Thyroid gland (tissue), 4 donors: Measurements from ENCODE around the gene PRKD3. TPM values are rescaled to one million over a fixed set of nuclear protein-coding genes. Genes with fewer than 3 reads are reported as not detected.

Experiments
- DNase-seq, 2 donors: peaks; one replicate each; pipeline ENCODE4 v3.0.0-alpha.2; 2019
- H3K27ac ChIP-seq, 3 donors: fragments of 200-600 bp; sonication (generic); 1 replicate in 2 of 3; 2 replicates in 1 of 3; pipeline ENCODE4 v1.5.1; 2016 to 2019; ENCODE audit warnings: mild to moderate bottlenecking in 1 of 3, moderate library complexity in 1 of 3
- H3K27me3 ChIP-seq: fragments of 200-600 bp; sonication (generic); one replicate; pipeline ENCODE4 v1.5.1; 2019
- H3K36me3 ChIP-seq, 2 donors: fragments of 200-600 bp; sonication (generic); one replicate each; pipeline ENCODE4 v1.5.1; 2016 to 2019
- H3K4me1 ChIP-seq, 2 donors: fragments of 200-600 bp; sonication (generic); one replicate each; pipeline ENCODE4 v1.5.1; 2017 to 2019
- H3K4me3 ChIP-seq, 3 donors: fragments of 200-600 bp; sonication (generic); replicated peaks in 1 of 3; 1 replicate in 2 of 3; 2 replicates in 1 of 3; pipeline ENCODE4 v1.5.1; 2016; ENCODE audit warnings: mild to moderate bottlenecking in 1 of 3
- H3K9me3 ChIP-seq: fragments of 200-600 bp; sonication (generic); one replicate; pipeline ENCODE4 v1.5.1; 2017
- POLR2A ChIP-seq, 2 donors: fragments of 450-650 bp; IDR thresholded peaks; one replicate each; pipeline ENCODE4 v1.6.1; 2017; ENCODE audit warnings: antibody characterized with exemption in 2 of 2, mild to moderate bottlenecking in 2 of 2, moderate library complexity in 1 of 2
- WGBS, 2 donors: methylation state at CpG; one replicate each; pipeline ENCODE4 v1.1.5; 2017; 5-methylcytosine and 5-hydroxymethylcytosine counted together
- intact Hi-C: fragments of 100-400 bp; cut with DNase I; formaldehyde crosslinking; loops from one replicate; pipeline ENCODE4 v1.15.1; 2023
- small RNA-seq: library from RNA; depleted of rRNA; stranded (forward); fragments of <200 nt; gene quantifications from one replicate; pipeline ENCODE3, GENCODE V24; 2016
- total RNA-seq, 4 donors: library from RNA; depleted of rRNA; stranded (reverse); fragments of >200 nt; gene quantifications; one replicate each; pipeline ENCODE4 v1.2.3, GENCODE V29; 2016
- TF ChIP-seq, protein P1 (sequence below), 6 experiments: fragments of 200-600 bp in 3 of 6; fragments of 450-650 bp in 3 of 6; sonication (generic) in 3 of 6; IDR thresholded peaks; one replicate each; pipeline ENCODE4 v1.5.1; 2016 to 2019; ENCODE audit warnings: antibody characterized with exemption in 6 of 6, mild to moderate bottlenecking in 2 of 6, inconsistent platforms in 1 of 6, moderate library complexity in 1 of 6

The PRKD3 gene
- total RNA-seq, 4 donors from 2014 or later = 31.3 to 45.2 (median 42.2) TPM

DNA sequence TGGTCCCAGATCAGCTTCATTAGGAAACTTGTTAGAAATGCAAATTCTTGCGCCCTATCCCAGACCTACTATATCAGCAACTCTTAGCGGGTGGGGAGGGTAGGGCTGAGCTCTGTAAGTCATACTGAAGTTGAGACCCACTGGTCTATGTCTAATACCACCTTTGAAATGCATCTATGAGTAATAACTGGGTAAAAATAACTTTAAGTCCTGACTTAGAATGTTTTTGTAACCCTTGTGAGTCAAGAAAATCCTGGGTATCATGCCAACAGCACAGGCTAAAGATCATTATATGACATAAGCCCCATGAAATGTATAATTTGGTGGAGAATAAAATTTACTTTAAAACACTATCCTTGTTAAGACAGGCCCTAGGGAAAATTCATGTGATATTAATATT, 41.4 kb downstream of the PRKD3 start:
- no peaks in the 10 kb centered on the region for H3K9me3 ChIP-seq
- 90 to 100% methylated on average over 2 of the region's 2 CpGs for WGBS, 2 donors
- peaks cover 5 to 10% of the 10 kb centered on the region in 2 donors for H3K36me3 ChIP-seq
- no peaks in the 10 kb centered on the region for H3K4me1 ChIP-seq
- no peak for DNase-seq
- H3K27me3 ChIP-seq = no peaks in the 10 kb centered on the region
- no peak for TF ChIP-seq POLR2A (IDR thresholded peaks at IDR 0.05)
- TF ChIP-seq, protein P1, sequence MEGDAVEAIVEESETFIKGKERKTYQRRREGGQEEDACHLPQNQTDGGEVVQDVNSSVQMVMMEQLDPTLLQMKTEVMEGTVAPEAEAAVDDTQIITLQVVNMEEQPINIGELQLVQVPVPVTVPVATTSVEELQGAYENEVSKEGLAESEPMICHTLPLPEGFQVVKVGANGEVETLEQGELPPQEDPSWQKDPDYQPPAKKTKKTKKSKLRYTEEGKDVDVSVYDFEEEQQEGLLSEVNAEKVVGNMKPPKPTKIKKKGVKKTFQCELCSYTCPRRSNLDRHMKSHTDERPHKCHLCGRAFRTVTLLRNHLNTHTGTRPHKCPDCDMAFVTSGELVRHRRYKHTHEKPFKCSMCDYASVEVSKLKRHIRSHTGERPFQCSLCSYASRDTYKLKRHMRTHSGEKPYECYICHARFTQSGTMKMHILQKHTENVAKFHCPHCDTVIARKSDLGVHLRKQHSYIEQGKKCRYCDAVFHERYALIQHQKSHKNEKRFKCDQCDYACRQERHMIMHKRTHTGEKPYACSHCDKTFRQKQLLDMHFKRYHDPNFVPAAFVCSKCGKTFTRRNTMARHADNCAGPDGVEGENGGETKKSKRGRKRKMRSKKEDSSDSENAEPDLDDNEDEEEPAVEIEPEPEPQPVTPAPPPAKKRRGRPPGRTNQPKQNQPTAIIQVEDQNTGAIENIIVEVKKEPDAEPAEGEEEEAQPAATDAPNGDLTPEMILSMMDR (IDR thresholded peaks at IDR 0.05) = no peak
- no peak overlapping the region for H3K4me3 ChIP-seq
- no peak overlapping the region for H3K27ac ChIP-seq
- intact Hi-C loops = no loop called here

DNA sequence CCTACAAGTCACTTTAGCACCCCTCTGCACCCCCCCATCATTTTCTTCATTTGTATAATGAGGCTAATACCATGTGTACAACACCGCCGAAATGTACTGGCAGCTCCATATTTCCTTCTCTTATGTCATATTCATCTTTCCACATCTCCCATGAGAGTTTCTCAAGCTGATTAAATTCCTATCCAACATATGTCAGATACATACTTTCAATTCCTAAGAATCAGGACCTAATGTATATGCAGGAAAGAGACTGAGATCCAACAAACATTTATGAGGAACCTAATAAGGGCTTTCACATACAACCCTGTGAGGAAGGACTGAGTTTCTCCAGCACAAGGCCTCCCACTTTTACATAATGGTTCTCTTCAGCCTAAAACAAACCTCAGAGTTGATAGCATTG, 41.9 kb downstream of the PRKD3 start:
- WGBS, 2 donors = 90% methylated on average over 2 of the region's 2 CpGs
- Histone ChIP-seq H3K9me3 (no peaks in the 10 kb centered on the region), H3K27me3 (no peaks in the 10 kb centered on the region), H3K27ac (no peak overlapping the region), H3K4me3 (no peak overlapping the region), H3K4me1 (no peaks in the 10 kb centered on the region), H3K36me3 (peaks cover 5 to 10% of the 10 kb centered on the region in 2 donors)
- intact Hi-C loops = no loop called here
- no peak for DNase-seq
- no peak for TF ChIP-seq POLR2A (IDR thresholded peaks at IDR 0.05)
- TF ChIP-seq, protein P1 (IDR thresholded peaks at IDR 0.05) = no peak

DNA sequence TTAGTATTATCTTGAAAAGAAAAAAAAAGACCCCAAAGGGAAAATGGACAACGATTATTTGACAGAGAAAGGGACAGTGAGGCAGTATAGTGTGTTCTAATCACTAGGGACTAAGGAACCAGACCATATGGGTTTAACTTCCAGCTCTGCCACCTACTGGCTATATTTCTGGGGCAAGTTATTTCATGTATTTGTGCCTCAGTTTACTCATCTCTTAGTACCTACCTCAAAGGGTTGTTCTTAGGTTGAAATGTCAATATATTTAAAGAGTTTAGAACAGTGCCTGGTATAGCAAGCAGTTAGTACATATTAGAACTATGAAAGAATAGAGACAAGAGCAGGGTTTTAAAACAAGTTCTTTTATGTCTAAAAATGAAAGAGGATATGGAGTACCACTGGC, 42.7 kb downstream of the PRKD3 start:
- intact Hi-C loops = no loop called here
- no peaks in the 10 kb centered on the region for H3K4me1 ChIP-seq
- no peak for DNase-seq
- H3K27ac ChIP-seq = no peak overlapping the region
- TF ChIP-seq, protein P1 (IDR thresholded peaks at IDR 0.05) = no peak
- no peak for TF ChIP-seq POLR2A (IDR thresholded peaks at IDR 0.05)
- no peak overlapping the region for H3K4me3 ChIP-seq
- no peaks in the 10 kb centered on the region for H3K9me3 ChIP-seq
- WGBS, 2 donors = 95 to 98% methylated on average over 1 of the region's 1 CpG
- H3K27me3 ChIP-seq = no peaks in the 10 kb centered on the region
- peaks cover 5 to 10% of the 10 kb centered on the region in 2 donors for H3K36me3 ChIP-seq

DNA sequence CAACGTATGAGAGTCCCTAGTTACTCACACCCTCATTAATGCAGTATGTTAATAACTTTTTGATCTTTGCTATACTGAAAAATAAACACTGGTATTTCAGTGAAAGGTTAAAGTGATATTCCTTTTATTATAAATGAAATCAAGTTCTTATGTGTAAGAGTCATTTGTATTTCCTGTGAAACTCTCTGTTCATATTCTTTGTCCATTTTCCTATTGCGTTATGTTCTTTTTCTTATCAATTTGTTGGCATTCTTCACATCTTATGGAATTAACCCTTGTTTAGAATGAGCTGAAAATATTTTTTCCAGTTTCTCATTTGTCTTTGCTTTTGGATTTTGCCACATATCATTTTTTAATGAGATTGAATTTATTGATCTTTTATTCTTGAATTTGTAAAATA, 48.3 kb downstream of the PRKD3 start:
- 96 to 99% methylated on average over 2 of the region's 2 CpGs for WGBS, 2 donors
- DNase-seq = no peak
- Histone ChIP-seq H3K27ac (no peak overlapping the region), H3K4me1 (no peaks in the 10 kb centered on the region), H3K9me3 (no peaks in the 10 kb centered on the region), H3K27me3 (no peaks in the 10 kb centered on the region), H3K36me3 (peaks cover 14 to 22% of the 10 kb centered on the region in 2 donors), H3K4me3 (no peak overlapping the region)
- TF ChIP-seq, protein P1 (IDR thresholded peaks at IDR 0.05) = no peak
- TF ChIP-seq POLR2A (IDR thresholded peaks at IDR 0.05) = no peak
- intact Hi-C loops = no loop called here

Small RNA genes within 50 kb of the gene (small RNA-seq; reads per million reads assigned to genes)
- not detected for gene RNU6-939P

Other genes with a start within 250 kb of the PRKD3 start
- gene HEATR5B, start 240.5 kb downstream of the PRKD3 start, total RNA-seq = 10 to 100 TPM; 34.3 to 52.7 (median 44.5) TPM
- gene GPATCH11, start 240.3 kb downstream of the PRKD3 start, total RNA-seq = 10 to 100 TPM in 1 of 4 donors, 1 to 10 TPM in 3; 6.2 to 10.6 (median 8.7) TPM
- gene EIF2AK2, start 167.9 kb downstream of the PRKD3 start, total RNA-seq = 10 to 100 TPM; 28.6 to 41.7 (median 31.0) TPM
- not detected for gene SULT6B1, start 136.2 kb downstream of the PRKD3 start, total RNA-seq
- gene CEBPZOS, start 128.3 kb downstream of the PRKD3 start, total RNA-seq = 10 to 100 TPM; 21.0 to 34.2 (median 29.3) TPM
- 10 to 100 TPM; 31.4 to 46.1 (median 34.5) TPM for gene CEBPZ, start 93.2 kb downstream of the PRKD3 start, total RNA-seq
- gene NDUFAF7, start 93.2 kb downstream of the PRKD3 start, total RNA-seq = 10 to 100 TPM; 11.5 to 23.1 (median 19.1) TPM
- gene QPCT, start 19.8 kb upstream of the PRKD3 start, total RNA-seq = 1 to 10 TPM; 1.0 to 6.0 (median 4.3) TPM